ENCODE measurements around the gene MINDY1.

- TF ChIP-seq, protein P1, sequence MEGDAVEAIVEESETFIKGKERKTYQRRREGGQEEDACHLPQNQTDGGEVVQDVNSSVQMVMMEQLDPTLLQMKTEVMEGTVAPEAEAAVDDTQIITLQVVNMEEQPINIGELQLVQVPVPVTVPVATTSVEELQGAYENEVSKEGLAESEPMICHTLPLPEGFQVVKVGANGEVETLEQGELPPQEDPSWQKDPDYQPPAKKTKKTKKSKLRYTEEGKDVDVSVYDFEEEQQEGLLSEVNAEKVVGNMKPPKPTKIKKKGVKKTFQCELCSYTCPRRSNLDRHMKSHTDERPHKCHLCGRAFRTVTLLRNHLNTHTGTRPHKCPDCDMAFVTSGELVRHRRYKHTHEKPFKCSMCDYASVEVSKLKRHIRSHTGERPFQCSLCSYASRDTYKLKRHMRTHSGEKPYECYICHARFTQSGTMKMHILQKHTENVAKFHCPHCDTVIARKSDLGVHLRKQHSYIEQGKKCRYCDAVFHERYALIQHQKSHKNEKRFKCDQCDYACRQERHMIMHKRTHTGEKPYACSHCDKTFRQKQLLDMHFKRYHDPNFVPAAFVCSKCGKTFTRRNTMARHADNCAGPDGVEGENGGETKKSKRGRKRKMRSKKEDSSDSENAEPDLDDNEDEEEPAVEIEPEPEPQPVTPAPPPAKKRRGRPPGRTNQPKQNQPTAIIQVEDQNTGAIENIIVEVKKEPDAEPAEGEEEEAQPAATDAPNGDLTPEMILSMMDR (IDR thresholded peaks at IDR 0.05): no peak
- TF ChIP-seq EZH2 (IDR thresholded peaks at IDR 0.05; ENCODE audit: borderline replicate concordance, insufficient read depth, low read depth, low read length, poor library complexity, severe bottlenecking): no peak
These were observed 7.5 kb downstream of the MINDY1 start for GRCh38 chr1:150999051-150999674.

Measured in B cell (primary cell).